ENCODE measurements around the gene CA12.

- no peak for TF ChIP-seq CTCF (IDR thresholded peaks at IDR 0.05)
- no peak for TF ChIP-seq POLR2A (IDR thresholded peaks at IDR 0.05)
These were observed 13.7 kb downstream of the CA12 start for GRCh38 chr15:63367900-63368299.
